LHCN-M2 (cell line): ENCODE results near the gene ZNF57. TPM values are rescaled to one million over a fixed set of nuclear protein-coding genes. Genes with fewer than 3 reads are reported as not detected.
A peak's percentile ranks its signal among the peaks of the same experiment; 100 is the strongest.
"Not testable (repeated sequence)": the region's sequence is repeated elsewhere in the genome, so short reads cannot be mapped to it uniquely, and the experiment has no call there.

Source experiments
- DNase-seq: peaks from one replicate; pipeline ENCODE4 v3.0.0-alpha.2; 2012; ENCODE audit warnings: low read depth
- total RNA-seq: library from RNA; depleted of rRNA; stranded (reverse); fragments of >200 nt; gene quantifications from 2 replicates; pipeline ENCODE4 v1.2.3, GENCODE V29; 2014

ZNF57 gene
- total RNA-seq, 1 experiment from 2014 or later = 3.9 TPM

GRCh38 chr19:2896694-2897093, 4.0 kb upstream of the ZNF57 start:
- no peak for DNase-seq

GRCh38 chr19:2902590-2903218, 2.0 kb downstream of the ZNF57 start:
- DNase-seq = no peak

- DNase-seq = not testable (repeated sequence)
These were observed 2.6 kb downstream of the ZNF57 start for GRCh38 chr19:2903326-2903725.

GRCh38 chr19:2905918-2906519, 5.3 kb downstream of the ZNF57 start:
- no peak for DNase-seq

- DNase-seq = no peak
These were observed 6.0 kb downstream of the ZNF57 start for GRCh38 chr19:2906631-2907195.

GRCh38 chr19:2912306-2912705, 11.6 kb downstream of the ZNF57 start:
- no peak for DNase-seq

- DNase-seq = no peak
These were observed 16.8 kb downstream of the ZNF57 start for GRCh38 chr19:2917275-2918184.

- DNase-seq = no peak
These were observed 22.3 kb downstream of the ZNF57 start for GRCh38 chr19:2922987-2923386.

- peak; percentile 28 for DNase-seq
These were observed 22.8 kb downstream of the ZNF57 start for GRCh38 chr19:2923510-2923909.

GRCh38 chr19:2926341-2927031, 25.8 kb downstream of the ZNF57 start:
- DNase-seq = no peak

GRCh38 chr19:2927032-2927430, 26.3 kb downstream of the ZNF57 start:
- no peak for DNase-seq

GRCh38 chr19:2933490-2933910, 32.8 kb downstream of the ZNF57 start:
- no peak for DNase-seq

GRCh38 chr19:2935863-2936262, 35.1 kb downstream of the ZNF57 start:
- not testable (repeated sequence) for DNase-seq

- DNase-seq = no peak
These were observed 42.4 kb downstream of the ZNF57 start for GRCh38 chr19:2942928-2943640.

- no peak for DNase-seq
These were observed 43.7 kb downstream of the ZNF57 start for GRCh38 chr19:2944403-2944774.

- peak; percentile 99 for DNase-seq
These were observed 44.2 kb downstream of the ZNF57 start, which contains the start of gene ZNF77 for GRCh38 chr19:2944775-2945574. ZNF77 (minus strand) TSS chr19:2944971; CDS start chr19:2944840, 131 bp downstream.

- DNase-seq = no peak
These were observed 45.0 kb downstream of the ZNF57 start for GRCh38 chr19:2945575-2946184.

- peak; percentile 13 for DNase-seq
These were observed 49.2 kb downstream of the ZNF57 start for GRCh38 chr19:2949939-2950285.

- DNase-seq = peak; percentile 99
These were observed 49.8 kb downstream of the ZNF57 start for GRCh38 chr19:2950286-2951124.
